Vagina (tissue), 2 donors: Measurements from ENCODE around the gene USP47.

Experiments
- POLR2A ChIP-seq, 2 donors: fragments of 450-650 bp; IDR thresholded peaks; one replicate each; pipeline ENCODE4 v1.6.1; 2017; ENCODE audit warnings: antibody characterized with exemption in 2 of 2, mild to moderate bottlenecking in 2 of 2, moderate library complexity in 2 of 2
- POLR2AphosphoS5 ChIP-seq, 2 donors: sonication (generic); formaldehyde crosslinking; IDR thresholded peaks; one replicate each; pipeline ENCODE4 v1.9.0; 2017; ENCODE audit warnings: antibody characterized with exemption in 2 of 2, mild to moderate bottlenecking in 2 of 2, low read depth in 1 of 2; ENCODE audit not compliant: insufficient read depth in 1 of 2
- TF ChIP-seq, protein P1 (sequence below), 3 experiments: fragments of 450-650 bp in 2 of 3; fragments of 200-600 bp in 1 of 3; sonication (generic) in 1 of 3; IDR thresholded peaks; one replicate each; pipeline ENCODE4 v1.5.1; 2017 to 2019; ENCODE audit warnings: antibody characterized with exemption in 3 of 3, mild to moderate bottlenecking in 2 of 3, moderate library complexity in 2 of 3

- TF ChIP-seq POLR2A (IDR thresholded peaks at IDR 0.05) (no peak), POLR2AphosphoS5 (IDR thresholded peaks at IDR 0.05; ENCODE audit: insufficient read depth in 1 of 2, low read depth in 1 of 2) (no peak)
- TF ChIP-seq, protein P1, sequence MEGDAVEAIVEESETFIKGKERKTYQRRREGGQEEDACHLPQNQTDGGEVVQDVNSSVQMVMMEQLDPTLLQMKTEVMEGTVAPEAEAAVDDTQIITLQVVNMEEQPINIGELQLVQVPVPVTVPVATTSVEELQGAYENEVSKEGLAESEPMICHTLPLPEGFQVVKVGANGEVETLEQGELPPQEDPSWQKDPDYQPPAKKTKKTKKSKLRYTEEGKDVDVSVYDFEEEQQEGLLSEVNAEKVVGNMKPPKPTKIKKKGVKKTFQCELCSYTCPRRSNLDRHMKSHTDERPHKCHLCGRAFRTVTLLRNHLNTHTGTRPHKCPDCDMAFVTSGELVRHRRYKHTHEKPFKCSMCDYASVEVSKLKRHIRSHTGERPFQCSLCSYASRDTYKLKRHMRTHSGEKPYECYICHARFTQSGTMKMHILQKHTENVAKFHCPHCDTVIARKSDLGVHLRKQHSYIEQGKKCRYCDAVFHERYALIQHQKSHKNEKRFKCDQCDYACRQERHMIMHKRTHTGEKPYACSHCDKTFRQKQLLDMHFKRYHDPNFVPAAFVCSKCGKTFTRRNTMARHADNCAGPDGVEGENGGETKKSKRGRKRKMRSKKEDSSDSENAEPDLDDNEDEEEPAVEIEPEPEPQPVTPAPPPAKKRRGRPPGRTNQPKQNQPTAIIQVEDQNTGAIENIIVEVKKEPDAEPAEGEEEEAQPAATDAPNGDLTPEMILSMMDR (IDR thresholded peaks at IDR 0.05) = no peak
Observed at GRCh38 chr11:11807811-11808782, 33.7 kb upstream of the USP47 start.
